Esophagus squamous epithelium (tissue), 4 donors: ENCODE measurements around the gene BMF.

Experiments
- CTCF ChIP-seq, 6 experiments: fragments of 450-650 bp in 4 of 6; fragments of 200-600 bp in 2 of 6; sonication (generic) in 2 of 6; IDR thresholded peaks; one replicate each; pipeline ENCODE4 v1.5.1; 2016 to 2019; ENCODE audit warnings: antibody characterized with exemption in 6 of 6, mild to moderate bottlenecking in 4 of 6, moderate library complexity in 4 of 6
- POLR2A ChIP-seq, 4 donors: fragments of 450-650 bp; IDR thresholded peaks; one replicate each; pipeline ENCODE4 v1.6.1; 2017; ENCODE audit warnings: antibody characterized with exemption in 4 of 4, mild to moderate bottlenecking in 4 of 4, moderate library complexity in 3 of 4

- no peak for TF ChIP-seq CTCF (IDR thresholded peaks at IDR 0.05)
- no peak for TF ChIP-seq POLR2A (IDR thresholded peaks at IDR 0.05)
Observed at GRCh38 chr15:40096094-40096891, 12.4 kb downstream of the BMF start.
